Hindlimb muscle (tissue), 1 donor: ENCODE results near the gene PCAT7. TPM values are rescaled to one million over a fixed set of nuclear protein-coding genes. Genes with fewer than 3 reads are reported as not detected.
"Not testable (repeated sequence)": the region's sequence is repeated elsewhere in the genome, so short reads cannot be mapped to it uniquely, and the experiment has no call there.

ENCODE experiments used
- DNase-seq: peaks from one replicate; pipeline ENCODE4 v3.0.0-alpha.2; 2013
- polyA plus RNA-seq: library from polyadenylated mRNA; unstranded; fragments of 120-200 nt; gene quantifications from one replicate; pipeline ENCODE4 v1.2.1, GENCODE V29; 2013; ENCODE audit not compliant: insufficient read length

The PCAT7 gene
- polyA plus RNA-seq, 1 donor = 8.4 TPM

- not testable (repeated sequence) for DNase-seq
These were observed 9.4 kb downstream of the PCAT7 start for GRCh38 chr9:94564279-94564678.

- no peak for DNase-seq
These were observed 11.7 kb downstream of the PCAT7 start for GRCh38 chr9:94566550-94566949.

GRCh38 chr9:94567271-94567670 lies 12.4 kb downstream of the PCAT7 start:
- no peak for DNase-seq

- DNase-seq = no peak
These were observed 13.5 kb downstream of the PCAT7 start for GRCh38 chr9:94568250-94568889.

GRCh38 chr9:94568972-94569712 lies 14.3 kb downstream of the PCAT7 start:
- no peak for DNase-seq

GRCh38 chr9:94576131-94576530 lies 21.2 kb downstream of the PCAT7 start:
- no peak for DNase-seq

- DNase-seq = no peak
These were observed 22.2 kb downstream of the PCAT7 start for GRCh38 chr9:94577036-94577435.

GRCh38 chr9:94577571-94577970 lies 22.7 kb downstream of the PCAT7 start:
- DNase-seq = no peak

GRCh38 chr9:94581728-94582127 lies 26.8 kb downstream of the PCAT7 start:
- DNase-seq = no peak

GRCh38 chr9:94584555-94584954 lies 29.7 kb downstream of the PCAT7 start:
- no peak for DNase-seq

GRCh38 chr9:94586316-94586715 lies 31.4 kb downstream of the PCAT7 start:
- DNase-seq = no peak

- no peak for DNase-seq
These were observed 31.9 kb downstream of the PCAT7 start for GRCh38 chr9:94586814-94587213.

- DNase-seq = no peak
These were observed 33.8 kb downstream of the PCAT7 start for GRCh38 chr9:94588681-94589080.

- DNase-seq = not testable (repeated sequence)
These were observed 36.2 kb downstream of the PCAT7 start for GRCh38 chr9:94591046-94591545.

- DNase-seq = no peak
These were observed 37.0 kb downstream of the PCAT7 start for GRCh38 chr9:94591876-94592275.

GRCh38 chr9:94592683-94593082 lies 37.8 kb downstream of the PCAT7 start:
- DNase-seq = not testable (repeated sequence)

- DNase-seq = no peak
These were observed 38.8 kb downstream of the PCAT7 start, which contains the start of gene FBP2 for GRCh38 chr9:94593459-94594345. Gene FBP2 (minus strand): TSS chr9:94593824. CDS start chr9:94593726, 98 bp downstream.

GRCh38 chr9:94599102-94599501 lies 44.2 kb downstream of the PCAT7 start:
- DNase-seq = no peak

- no peak for DNase-seq
These were observed 45.4 kb downstream of the PCAT7 start for GRCh38 chr9:94600258-94600657.

- no peak for DNase-seq
These were observed 45.8 kb downstream of the PCAT7 start for GRCh38 chr9:94600715-94601114.

GRCh38 chr9:94602666-94603065 lies 47.8 kb downstream of the PCAT7 start:
- DNase-seq = no peak

GRCh38 chr9:94603259-94604160 lies 48.6 kb downstream of the PCAT7 start:
- DNase-seq = no peak
